SIG-M5 (cell line): Measurements from ENCODE around the gene DGCR6L.
"Not testable (repeated sequence)": the region's sequence is repeated elsewhere in the genome, so short reads cannot be mapped to it uniquely, and the experiment has no call there.

ENCODE experiments used
- DNase-seq: peaks from one replicate; lab custom pipeline; 2025; lab: John Stamatoyannopoulos, UW

DGCR6L gene

GRCh38 chr22:20319745-20320658 lies at the start of gene DGCR6L:
TSS of gene DGCR6L (minus strand) at chr22:20320060. CDS start at chr22:20319988, 72 bp downstream.
- DNase-seq = no peak

DNA sequence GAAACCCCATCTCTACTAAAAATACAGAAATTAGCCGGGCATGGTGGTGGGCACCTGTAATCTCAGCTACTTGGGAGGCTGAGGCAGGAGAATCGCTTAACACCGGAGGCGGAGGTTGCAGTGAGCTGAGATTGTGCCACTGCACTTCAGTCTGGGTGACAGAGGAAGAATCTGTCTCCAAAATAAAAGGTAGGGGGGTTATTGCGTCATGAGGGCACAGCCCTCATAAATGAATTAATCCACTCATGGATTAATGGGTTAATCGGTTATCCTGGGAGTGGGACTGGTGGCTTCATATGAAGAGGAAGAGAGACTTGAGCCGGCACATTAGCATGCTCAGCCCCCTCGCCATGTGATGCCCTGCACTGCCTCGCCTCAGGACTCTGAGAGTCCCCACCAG lies 49.0 kb upstream of the DGCR6L start:
- not testable (repeated sequence) for DNase-seq

GRCh38 chr22:20366841-20367240 lies 47.0 kb upstream of the DGCR6L start:
- DNase-seq = not testable (repeated sequence)

GRCh38 chr22:20364335-20365260 lies 44.7 kb upstream of the DGCR6L start:
- DNase-seq = not testable (repeated sequence)

DNA sequence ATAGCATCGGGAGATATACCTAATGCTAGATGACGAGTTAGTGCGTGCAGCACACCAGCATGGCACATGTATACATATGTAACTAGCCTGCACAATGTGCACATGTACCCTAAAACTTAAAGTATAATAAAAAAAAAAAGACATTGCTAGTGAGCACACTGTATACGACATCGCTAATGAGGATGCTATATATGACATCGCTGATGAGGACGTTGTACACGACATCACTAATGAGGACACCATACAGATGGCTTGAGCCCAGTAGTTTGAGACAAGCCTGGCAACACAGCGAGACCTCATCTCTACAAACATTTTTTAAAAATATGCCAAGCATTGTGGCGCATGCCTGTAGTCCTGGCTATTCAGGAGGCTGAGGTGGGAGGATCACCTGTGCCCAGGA lies 42.5 kb upstream of the DGCR6L start:
- not testable (repeated sequence) for DNase-seq

- not testable (repeated sequence) for DNase-seq
Measured at GRCh38 chr22:20361752-20362229, 41.9 kb upstream of the DGCR6L start.

- DNase-seq = not testable (repeated sequence)
Measured at GRCh38 chr22:20360866-20361751, 41.2 kb upstream of the DGCR6L start.

GRCh38 chr22:20360261-20360660 lies 40.4 kb upstream of the DGCR6L start:
- not testable (repeated sequence) for DNase-seq

GRCh38 chr22:20358503-20359239 lies 38.8 kb upstream of the DGCR6L start:
- DNase-seq = not testable (repeated sequence)

DNA sequence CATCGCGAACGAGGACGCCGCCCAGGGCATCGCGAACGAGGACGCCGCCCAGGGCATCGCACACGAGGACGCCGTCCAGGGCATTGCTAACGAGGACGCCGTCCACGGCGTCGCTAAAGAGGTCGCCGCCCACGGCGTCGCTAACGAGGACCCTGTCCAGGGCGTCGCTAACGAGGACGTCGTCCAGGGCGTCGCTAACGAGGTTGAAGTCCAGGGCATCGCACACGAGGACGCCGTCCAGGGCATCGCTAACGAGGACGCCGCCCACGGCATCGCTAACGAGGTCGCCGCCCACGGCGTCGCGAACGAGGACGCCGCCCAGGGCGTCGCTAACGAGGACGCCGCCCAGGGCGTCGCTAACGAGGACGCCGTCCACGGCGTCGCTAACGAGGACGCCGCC lies 38.1 kb upstream of the DGCR6L start:
- not testable (repeated sequence) for DNase-seq

GRCh38 chr22:20356906-20357305 lies 37.0 kb upstream of the DGCR6L start:
- DNase-seq = not testable (repeated sequence)

DNA sequence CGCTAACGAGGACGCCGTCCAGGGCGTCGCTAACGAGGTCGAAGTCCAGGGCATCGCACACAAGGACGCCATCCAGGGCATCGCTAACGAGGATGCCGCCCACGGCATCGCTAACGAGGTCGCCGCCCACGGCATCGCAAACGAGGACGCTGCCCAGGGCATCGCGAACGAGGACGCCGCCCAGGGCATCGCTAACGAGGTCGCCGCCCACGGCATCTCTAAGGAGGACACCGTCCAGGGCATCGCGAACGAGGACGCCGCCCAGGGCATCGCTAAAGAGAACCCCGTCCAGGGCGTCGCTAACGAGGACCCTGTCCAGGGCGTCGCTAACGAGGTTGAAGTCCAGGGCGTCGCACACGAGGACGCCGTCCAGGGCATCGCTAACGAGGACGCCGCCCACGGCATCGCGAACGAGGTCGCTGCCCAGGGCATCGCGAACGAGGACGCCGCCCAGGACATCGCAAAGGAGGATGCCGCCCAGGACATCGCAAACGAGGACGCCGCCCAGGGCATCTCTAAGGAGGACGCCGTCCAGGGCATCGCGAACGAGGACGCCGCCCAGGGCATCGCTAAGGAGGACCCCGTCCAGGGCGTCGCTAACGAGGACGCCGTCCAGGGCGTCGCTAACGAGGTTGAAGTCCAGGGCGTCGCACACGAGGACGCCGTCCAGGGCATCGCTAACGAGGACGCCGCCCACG lies 36.2 kb upstream of the DGCR6L start:
- not testable (repeated sequence) for DNase-seq

GRCh38 chr22:20354238-20354975 lies 34.5 kb upstream of the DGCR6L start:
- DNase-seq = no peak

- not testable (repeated sequence) for DNase-seq
Measured at GRCh38 chr22:20352536-20352935, 32.7 kb upstream of the DGCR6L start.

DNA sequence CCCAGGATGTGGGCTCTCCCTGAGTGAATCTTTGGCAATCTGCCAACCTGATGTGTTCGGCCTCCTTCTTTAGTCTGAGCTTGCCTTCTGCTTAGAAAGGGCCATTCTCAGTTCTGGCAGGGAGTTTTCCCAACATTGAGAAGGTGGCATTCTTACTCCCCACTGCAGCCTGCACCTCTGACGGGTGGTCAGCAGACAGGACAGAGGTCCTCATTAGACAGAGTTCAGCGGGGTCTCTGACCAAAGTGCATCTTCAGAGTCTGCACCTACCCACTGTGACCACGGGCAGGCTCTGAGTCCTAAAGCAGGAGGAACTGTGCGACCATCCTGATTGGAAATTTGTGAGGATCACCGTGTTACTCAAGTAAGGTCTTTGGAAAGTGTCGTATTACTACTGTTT lies 26.7 kb upstream of the DGCR6L start:
- not testable (repeated sequence) for DNase-seq

- not testable (repeated sequence) for DNase-seq
Measured at GRCh38 chr22:20338291-20338690, 18.4 kb upstream of the DGCR6L start.

DNA sequence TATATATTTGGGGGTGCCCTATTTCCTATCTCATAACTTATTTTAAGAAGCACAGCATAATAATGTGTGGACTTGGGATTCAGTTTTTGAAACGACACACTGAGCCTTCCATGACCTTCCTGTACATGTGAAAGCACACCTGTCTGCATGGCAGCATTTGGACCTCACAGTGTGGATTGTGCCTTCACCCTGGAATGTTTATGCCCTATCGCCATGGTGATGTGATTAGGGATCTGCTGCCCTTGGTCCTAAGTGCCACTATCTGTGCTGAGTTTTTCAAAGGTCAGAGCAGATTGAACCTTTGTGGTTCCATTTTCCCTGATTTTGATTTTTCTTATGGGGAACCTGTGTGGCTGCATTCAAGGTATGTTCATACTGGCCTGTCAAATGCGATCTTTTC lies 17.9 kb upstream of the DGCR6L start:
- not testable (repeated sequence) for DNase-seq

GRCh38 chr22:20336561-20336960 lies 16.7 kb upstream of the DGCR6L start:
- not testable (repeated sequence) for DNase-seq

GRCh38 chr22:20328569-20328930 lies 8.7 kb upstream of the DGCR6L start:
- not testable (repeated sequence) for DNase-seq
